Dendritic cell treated with granulocyte-macrophage colony-stimulating factor and Interleukin-4, amounts not matched to agents 40 ng/mL and 50 ng/mL, for 4 days (primary cell): Measurements from ENCODE around the gene CXCL8.

Source experiments
- H3K27ac Mint-ChIP-seq: one replicate; pipeline ENCODE4 v1.8.0; 2022; ENCODE audit warnings: mild to moderate bottlenecking, mixed read lengths
- H3K27me3 Mint-ChIP-seq: one replicate; pipeline ENCODE4 v1.8.0; 2022; ENCODE audit warnings: mild to moderate bottlenecking, mixed read lengths
- H3K36me3 Mint-ChIP-seq: one replicate; pipeline ENCODE4 v1.8.0; 2022; ENCODE audit warnings: low read depth, mixed read lengths
- H3K4me1 Mint-ChIP-seq: one replicate; pipeline ENCODE4 v1.8.0; 2022; ENCODE audit warnings: low read depth, mixed read lengths
- H3K4me3 Mint-ChIP-seq: one replicate; pipeline ENCODE4 v1.8.0; 2022; ENCODE audit warnings: mild to moderate bottlenecking, moderate library complexity, mixed read lengths
- H3K9me3 Mint-ChIP-seq: one replicate; pipeline ENCODE4 v1.8.0; 2022; ENCODE audit warnings: mixed read lengths
- intact Hi-C: fragments of 100-400 bp; cut with micrococcal nuclease; formaldehyde crosslinking; loops from one replicate; pipeline ENCODE4 v1.15.0; 2022

The CXCL8 gene

DNA sequence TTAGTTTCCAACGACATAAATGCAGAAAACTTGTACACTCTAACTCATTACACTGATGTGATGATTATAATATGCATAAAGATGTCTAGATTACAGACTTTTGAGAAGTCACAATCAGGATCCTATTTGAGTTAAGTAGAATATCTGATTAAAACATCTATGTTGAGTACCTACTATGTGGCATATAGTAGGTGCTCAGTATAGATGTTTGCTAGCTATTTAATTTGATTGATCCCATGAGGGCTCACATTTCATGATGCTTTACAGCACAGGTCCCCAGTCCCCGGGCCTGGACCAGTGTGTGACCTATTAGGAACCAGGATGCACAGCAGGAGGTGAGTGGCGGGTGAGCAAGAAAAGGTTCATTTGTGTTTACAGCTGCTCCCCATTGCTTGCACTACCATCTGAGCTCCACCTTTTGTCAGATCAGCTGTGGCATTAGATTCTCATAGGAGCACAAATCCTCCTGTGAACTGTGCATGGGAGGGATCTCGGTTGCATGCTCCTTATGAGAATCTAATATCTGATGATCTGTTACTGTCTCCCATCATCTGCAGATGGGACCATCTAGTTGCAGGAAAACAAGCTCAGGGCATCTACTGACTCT lies 33.0 kb upstream of the CXCL8 start:
- intact Hi-C loops, result no loop called here
- Mint-ChIP-seq H3K27ac (no peak overlapping the region), H3K27me3 (peaks cover 3% of the 10 kb centered on the region), H3K36me3 (no peaks in the 10 kb centered on the region), H3K4me3 (no peak overlapping the region), H3K9me3 (no peaks in the 10 kb centered on the region), H3K4me1 (peaks cover 59% of the 10 kb centered on the region)

DNA sequence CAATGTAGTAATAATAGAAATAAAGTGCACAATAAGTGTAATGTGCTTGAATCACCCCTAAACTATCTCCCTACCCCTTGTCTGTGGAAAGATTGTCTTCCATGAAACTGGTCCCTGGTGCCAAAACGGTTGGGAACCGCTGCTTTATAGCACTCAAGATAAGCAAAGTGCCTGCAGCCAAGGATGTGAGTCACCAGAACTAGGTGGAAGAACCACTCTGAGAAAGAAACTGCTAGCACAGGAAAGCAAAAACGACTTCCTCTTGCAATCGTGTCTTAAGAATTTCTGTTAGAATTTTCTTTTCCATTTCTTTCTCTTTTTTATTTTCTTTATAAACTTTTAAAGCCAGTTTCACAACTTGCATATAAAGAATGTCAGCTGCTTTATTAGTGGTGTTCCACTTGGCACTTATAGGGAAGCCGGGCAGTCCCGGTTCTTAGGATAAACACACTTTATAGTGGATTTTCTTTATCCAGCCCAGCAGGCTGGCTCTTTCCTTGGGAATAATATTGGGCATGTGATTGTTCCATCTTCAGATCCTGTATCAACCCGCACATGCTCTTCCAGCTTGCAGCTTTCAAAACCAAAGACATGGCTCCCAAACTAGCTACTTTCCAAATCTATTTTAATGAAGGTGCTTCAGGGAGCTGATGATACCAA lies 32.3 kb upstream of the CXCL8 start:
- Mint-ChIP-seq H3K36me3 (no peaks in the 10 kb centered on the region), H3K27ac (no peak overlapping the region), H3K9me3 (no peaks in the 10 kb centered on the region), H3K4me1 (peaks cover 56% of the 10 kb centered on the region), H3K27me3 (no peaks in the 10 kb centered on the region), H3K4me3 (no peak overlapping the region)
- intact Hi-C loops, result no loop called here

DNA sequence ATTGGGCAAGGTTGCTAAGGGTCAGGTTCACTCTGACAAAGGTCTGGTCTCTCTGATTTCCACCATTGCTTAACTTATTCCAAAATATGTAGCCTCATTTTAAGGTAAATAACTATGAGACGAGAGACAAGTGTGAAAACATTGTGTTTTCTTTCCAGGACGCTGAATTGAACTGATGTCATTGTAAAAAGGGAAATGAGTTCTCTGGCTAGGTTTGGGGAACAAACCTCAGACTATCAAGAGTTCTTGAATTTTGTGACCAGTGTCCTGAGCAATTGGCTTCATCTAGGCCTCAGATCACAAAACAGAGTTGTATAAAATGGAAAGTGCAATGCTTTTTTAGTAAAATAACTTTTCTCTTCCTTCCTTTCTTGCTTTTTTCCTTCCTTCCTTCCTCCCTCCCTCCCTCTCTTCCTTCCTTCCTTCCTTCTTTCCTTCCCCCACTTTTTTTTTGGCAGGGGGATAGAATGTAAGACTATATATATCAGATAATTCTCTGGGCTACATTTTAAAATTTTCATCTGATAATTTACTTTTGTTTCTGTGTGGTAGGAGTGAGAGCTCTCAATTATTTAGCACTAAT lies 30.8 kb upstream of the CXCL8 start:
- Mint-ChIP-seq H3K36me3 (no peaks in the 10 kb centered on the region), H3K27ac (peak overlapping the region; percentile 64), H3K4me1 (peaks cover 44% of the 10 kb centered on the region), H3K9me3 (no peaks in the 10 kb centered on the region), H3K4me3 (no peak overlapping the region), H3K27me3 (no peaks in the 10 kb centered on the region)
- intact Hi-C loops, result no loop called here

DNA sequence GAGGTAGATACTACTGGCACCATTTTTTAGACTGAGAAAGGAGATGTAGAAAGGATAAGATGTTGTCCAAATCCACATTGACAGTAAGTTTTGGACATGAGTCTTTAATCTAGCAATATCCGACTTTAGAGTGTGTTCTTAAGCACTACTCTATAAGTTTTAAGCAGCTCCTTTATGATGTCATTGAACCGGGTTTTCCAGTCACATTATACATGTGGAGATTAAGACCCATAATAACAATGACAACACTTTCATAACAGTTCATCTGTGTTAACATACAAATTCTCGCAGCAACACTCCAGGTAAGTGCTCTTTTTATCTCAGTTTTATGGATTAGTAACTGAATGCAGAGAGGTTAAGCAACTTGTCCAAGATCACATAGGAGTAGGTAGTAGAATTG lies 30.3 kb upstream of the CXCL8 start:
- H3K4me3 Mint-ChIP-seq, result no peak overlapping the region
- no peaks in the 10 kb centered on the region for H3K27me3 Mint-ChIP-seq
- H3K4me1 Mint-ChIP-seq, result peaks cover 38% of the 10 kb centered on the region

DNA sequence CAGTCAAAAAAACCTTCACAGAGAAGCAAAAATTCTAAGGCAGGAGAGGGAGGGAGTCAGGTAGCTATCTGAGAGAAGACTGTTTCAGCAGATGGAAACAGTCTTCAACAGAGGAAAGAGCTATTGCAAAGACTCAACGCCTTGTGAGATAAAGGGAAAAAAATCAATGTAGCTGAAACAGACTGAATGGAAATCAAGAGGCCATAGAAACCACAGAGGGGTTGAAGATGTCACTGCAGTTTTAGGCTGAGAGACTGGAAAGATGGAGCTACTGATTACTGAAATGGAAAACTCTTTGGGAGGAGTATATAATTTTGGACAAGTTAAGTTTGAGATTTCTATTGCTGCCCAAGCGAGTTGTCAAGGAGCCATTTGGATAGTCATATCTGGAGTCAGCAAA lies 28.4 kb upstream of the CXCL8 start:
- H3K4me1 Mint-ChIP-seq, result peaks cover 30% of the 10 kb centered on the region

More for the DNA sequence above, 30.3 kb upstream of the CXCL8 start:
- Mint-ChIP-seq H3K9me3 (no peaks in the 10 kb centered on the region), H3K36me3 (no peaks in the 10 kb centered on the region), H3K27ac (peak overlapping the region; percentile 64)
- intact Hi-C loops, result no loop called here

DNA sequence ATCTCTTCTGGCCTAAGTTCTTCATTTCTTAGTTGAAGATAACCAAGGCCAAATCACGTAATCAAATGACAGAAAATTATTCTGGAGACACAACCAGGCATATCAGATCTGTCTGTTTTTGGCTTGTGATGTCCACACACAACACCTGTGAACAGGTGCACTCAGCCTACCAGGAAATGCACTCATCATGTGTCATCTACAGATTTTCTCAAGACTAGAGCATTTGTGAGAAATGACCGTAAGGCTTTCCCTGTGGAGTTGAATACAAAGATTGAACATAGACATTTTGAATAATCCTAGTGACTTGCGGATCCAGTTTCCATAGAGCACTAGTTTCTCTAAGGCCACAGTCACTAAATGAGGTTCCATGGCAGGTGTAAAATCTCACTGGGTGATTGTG lies 26.7 kb upstream of the CXCL8 start:
- H3K9me3 Mint-ChIP-seq, result no peaks in the 10 kb centered on the region
- no peak overlapping the region for H3K4me3 Mint-ChIP-seq
- H3K27ac Mint-ChIP-seq, result no peak overlapping the region
- intact Hi-C loops, result no loop called here
- no peaks in the 10 kb centered on the region for H3K27me3 Mint-ChIP-seq
- no peaks in the 10 kb centered on the region for H3K36me3 Mint-ChIP-seq
- peaks cover 28% of the 10 kb centered on the region for H3K4me1 Mint-ChIP-seq

More for the DNA sequence above, 28.4 kb upstream of the CXCL8 start:
- intact Hi-C loops, result no loop called here
- no peaks in the 10 kb centered on the region for H3K9me3 Mint-ChIP-seq
- peak overlapping the region; percentile 8 for H3K27ac Mint-ChIP-seq
- no peaks in the 10 kb centered on the region for H3K36me3 Mint-ChIP-seq
- H3K27me3 Mint-ChIP-seq, result no peaks in the 10 kb centered on the region
- H3K4me3 Mint-ChIP-seq, result no peak overlapping the region

DNA sequence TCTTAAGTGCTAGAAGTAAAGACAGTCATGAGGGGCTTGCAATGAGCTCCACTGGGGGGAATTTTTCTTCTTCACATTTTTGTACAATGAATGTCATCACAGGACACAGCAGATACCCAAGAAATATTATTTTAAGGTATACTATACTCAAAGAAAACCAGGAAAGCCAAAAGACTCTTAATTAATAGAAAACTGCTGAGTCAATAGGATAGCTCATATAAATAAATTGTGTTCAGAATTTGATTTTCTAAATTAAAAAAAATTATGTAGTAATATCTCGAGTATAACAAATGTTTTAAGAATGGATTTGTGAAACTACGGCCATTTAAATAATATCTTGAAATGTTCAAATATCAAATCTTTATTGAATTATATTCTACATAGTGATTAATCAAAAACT lies 25.7 kb upstream of the CXCL8 start:
- Mint-ChIP-seq H3K27ac (no peak overlapping the region), H3K27me3 (no peaks in the 10 kb centered on the region), H3K36me3 (no peaks in the 10 kb centered on the region), H3K4me1 (peaks cover 34% of the 10 kb centered on the region), H3K9me3 (no peaks in the 10 kb centered on the region), H3K4me3 (no peak overlapping the region)
- intact Hi-C loops, result no loop called here

DNA sequence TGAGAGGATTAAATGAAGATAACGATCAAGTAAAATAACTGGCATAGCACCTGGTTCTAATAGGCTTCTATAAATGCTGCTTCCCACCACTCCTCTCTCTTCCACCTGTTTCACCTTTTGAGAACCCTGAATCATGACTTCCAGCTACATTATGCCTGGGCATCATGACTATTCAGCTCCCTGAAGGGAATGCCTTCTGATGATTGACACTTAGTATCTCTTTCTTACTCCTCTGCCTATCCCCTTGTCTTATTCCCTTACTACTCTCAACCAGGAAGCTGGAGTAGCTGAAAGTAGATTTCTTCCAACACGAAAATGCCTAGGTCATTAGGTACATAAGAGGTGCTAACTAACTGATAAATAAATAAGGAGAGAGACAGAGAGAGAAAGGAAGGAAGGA lies 24.7 kb upstream of the CXCL8 start:
- Mint-ChIP-seq H3K36me3 (no peaks in the 10 kb centered on the region), H3K4me3 (no peak overlapping the region), H3K4me1 (peaks cover 31% of the 10 kb centered on the region), H3K27ac (no peak overlapping the region), H3K27me3 (no peaks in the 10 kb centered on the region), H3K9me3 (no peaks in the 10 kb centered on the region)
- intact Hi-C loops, result no loop called here

DNA sequence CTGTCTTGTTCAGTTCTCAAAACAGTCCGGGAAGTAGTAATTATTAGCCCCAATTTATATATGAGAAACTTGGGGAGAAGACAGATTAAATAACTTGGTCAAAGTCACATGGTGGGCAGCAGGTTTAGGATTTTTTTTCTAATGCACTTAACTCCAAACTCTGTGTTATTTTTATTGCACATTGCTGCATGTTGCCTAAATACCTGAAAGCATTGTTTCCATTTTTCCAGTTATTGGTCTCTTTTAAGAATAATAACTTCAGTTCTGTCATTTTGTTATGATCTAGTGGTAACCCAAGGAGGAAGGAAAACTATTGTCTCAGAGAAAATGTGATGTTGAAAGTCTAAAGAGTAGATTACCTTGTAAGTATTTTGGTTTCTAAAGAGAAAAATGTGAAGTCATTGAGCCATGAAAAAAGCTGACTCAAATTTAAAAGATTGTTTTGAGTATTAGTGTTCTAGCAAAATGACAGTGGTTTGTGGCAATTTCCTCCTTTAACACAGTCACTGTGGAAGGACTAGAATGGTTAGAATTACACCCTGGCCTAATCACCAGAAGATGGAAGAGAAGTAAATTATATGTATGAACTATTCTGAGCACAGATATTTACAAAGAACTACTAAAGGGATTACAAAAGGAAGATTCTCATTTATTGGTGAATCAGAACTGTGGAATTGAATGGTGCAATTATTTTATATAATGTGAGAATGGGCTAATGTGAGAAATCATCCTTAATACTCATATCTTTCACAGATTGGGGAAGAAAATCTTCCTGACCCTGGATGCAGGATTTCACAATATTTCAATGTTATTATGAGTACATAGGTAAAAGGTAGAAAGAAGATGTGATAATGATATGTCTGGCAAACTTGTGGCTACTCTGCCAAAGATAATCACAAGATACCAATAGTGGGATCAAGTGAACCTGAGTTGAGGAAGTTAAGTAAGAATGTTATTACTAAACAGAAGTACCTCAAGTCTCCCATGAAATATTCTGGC lies 21.7 kb upstream of the CXCL8 start:
- no peaks in the 10 kb centered on the region for H3K27me3 Mint-ChIP-seq
- no peaks in the 10 kb centered on the region for H3K36me3 Mint-ChIP-seq
- H3K4me1 Mint-ChIP-seq, result peaks cover 30% of the 10 kb centered on the region
- peak overlapping the region; percentile 72 for H3K27ac Mint-ChIP-seq
- intact Hi-C loops, result no loop called here
- no peak overlapping the region for H3K4me3 Mint-ChIP-seq
- no peaks in the 10 kb centered on the region for H3K9me3 Mint-ChIP-seq

DNA sequence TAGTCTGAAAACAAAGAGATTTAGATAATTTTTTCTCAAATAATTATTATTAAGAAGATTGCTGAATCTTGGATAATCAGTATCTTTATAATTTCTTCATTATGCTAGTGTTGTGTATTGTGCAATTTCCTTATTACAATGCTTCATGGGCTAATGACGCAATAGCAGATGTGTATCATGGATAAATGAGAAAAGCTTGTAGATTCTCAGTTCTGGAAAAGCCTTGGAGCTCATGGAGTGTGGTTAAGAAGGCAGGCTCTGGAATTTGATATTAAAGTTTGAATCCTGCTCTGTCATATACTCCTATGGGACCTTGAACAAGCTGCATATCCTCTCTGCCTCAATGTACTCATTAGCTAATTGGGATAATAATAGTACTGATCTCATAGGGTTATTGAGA lies 18.9 kb upstream of the CXCL8 start:
- peaks cover 42% of the 10 kb centered on the region for H3K4me1 Mint-ChIP-seq
- no peaks in the 10 kb centered on the region for H3K27me3 Mint-ChIP-seq
- no peak overlapping the region for H3K4me3 Mint-ChIP-seq
- no peak overlapping the region for H3K27ac Mint-ChIP-seq
- H3K36me3 Mint-ChIP-seq, result no peaks in the 10 kb centered on the region
- intact Hi-C loops, result loop anchor here (10.0 kb wide), 1 partner anchor 57 kb away; no protein-coding TSS in a partner anchor
- H3K9me3 Mint-ChIP-seq, result no peaks in the 10 kb centered on the region

DNA sequence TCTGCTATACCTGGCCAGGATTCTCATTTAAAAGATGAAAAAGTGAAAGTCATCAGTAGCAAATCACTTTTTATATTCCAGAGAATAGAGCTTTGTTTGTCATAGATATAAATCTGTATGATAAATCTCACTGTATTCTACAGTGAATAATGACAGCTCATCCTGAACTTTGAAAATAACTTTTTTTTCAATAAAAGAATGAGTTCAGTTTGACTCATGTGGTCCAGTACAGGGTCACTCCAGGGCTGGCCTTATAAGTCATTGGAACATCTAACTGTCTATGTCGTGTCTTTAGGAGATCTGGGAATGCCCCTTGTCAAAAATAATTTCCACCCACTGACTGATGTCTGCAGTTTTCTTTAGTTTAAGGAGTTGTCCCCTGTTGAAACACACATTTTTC lies 18.5 kb upstream of the CXCL8 start:
- Mint-ChIP-seq H3K36me3 (no peaks in the 10 kb centered on the region), H3K9me3 (no peaks in the 10 kb centered on the region), H3K27ac (no peak overlapping the region), H3K27me3 (peaks cover 4% of the 10 kb centered on the region), H3K4me3 (no peak overlapping the region), H3K4me1 (peaks cover 47% of the 10 kb centered on the region)
- intact Hi-C loops, result loop anchor here (10.0 kb wide), 1 partner anchor 57 kb away; no protein-coding TSS in a partner anchor

DNA sequence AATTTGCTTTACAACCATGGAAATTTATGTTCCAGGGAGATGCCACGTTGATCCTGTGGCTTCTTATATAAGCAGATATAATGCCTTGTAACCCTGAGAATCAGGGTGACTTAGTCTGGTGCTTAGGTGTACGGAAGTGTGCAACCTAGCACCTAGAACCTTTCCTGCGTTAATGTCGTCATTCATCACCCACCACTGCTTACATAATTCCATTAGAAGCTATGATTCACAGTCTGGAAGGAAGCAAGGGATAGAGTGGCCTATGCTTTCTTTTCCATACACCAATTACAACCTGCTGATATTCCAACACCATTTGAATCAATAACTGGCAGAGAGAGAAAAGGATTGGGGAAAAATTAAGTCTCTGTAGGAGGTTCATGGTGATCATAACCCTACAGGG lies 17.3 kb upstream of the CXCL8 start:
- H3K4me1 Mint-ChIP-seq, result peaks cover 54% of the 10 kb centered on the region
- H3K36me3 Mint-ChIP-seq, result no peaks in the 10 kb centered on the region

DNA sequence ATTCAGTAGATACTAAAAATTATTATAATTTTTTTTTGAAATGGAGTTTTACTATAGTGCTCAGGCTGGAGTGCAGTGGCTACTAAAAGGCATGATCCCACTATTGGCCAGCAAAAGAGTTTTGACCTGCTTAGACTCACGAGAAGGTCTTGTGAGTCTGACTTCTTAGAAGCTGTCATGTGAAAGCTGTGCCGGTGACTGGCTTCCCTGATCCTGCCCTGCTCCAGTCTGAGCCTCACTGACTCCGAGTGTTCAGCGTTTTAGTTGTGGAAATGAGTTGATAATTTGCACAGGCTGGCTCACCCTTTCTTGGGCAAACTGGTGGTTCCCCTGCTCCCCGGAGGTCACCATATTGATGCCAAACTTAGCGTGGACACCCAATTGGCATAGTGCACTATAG lies 16.4 kb upstream of the CXCL8 start:
- Mint-ChIP-seq H3K4me3 (no peak overlapping the region), H3K27me3 (peaks cover 4% of the 10 kb centered on the region), H3K4me1 (peaks cover 48% of the 10 kb centered on the region), H3K36me3 (no peaks in the 10 kb centered on the region), H3K27ac (no peak overlapping the region), H3K9me3 (no peaks in the 10 kb centered on the region)
- intact Hi-C loops, result loop anchor here (10.0 kb wide), 1 partner anchor 59 kb away; no protein-coding TSS in a partner anchor

More for the DNA sequence above, 17.3 kb upstream of the CXCL8 start:
- Mint-ChIP-seq H3K4me3 (no peak overlapping the region), H3K9me3 (no peaks in the 10 kb centered on the region), H3K27ac (no peak overlapping the region), H3K27me3 (peaks cover 4% of the 10 kb centered on the region)
- intact Hi-C loops, result loop anchor here (10.0 kb wide), 1 partner anchor 58 kb away; no protein-coding TSS in a partner anchor
